ENCODE measurements around the gene TPH2.
A peak's percentile ranks its signal among the peaks of the same experiment; 100 is the strongest.

The TPH2 gene

DNA sequence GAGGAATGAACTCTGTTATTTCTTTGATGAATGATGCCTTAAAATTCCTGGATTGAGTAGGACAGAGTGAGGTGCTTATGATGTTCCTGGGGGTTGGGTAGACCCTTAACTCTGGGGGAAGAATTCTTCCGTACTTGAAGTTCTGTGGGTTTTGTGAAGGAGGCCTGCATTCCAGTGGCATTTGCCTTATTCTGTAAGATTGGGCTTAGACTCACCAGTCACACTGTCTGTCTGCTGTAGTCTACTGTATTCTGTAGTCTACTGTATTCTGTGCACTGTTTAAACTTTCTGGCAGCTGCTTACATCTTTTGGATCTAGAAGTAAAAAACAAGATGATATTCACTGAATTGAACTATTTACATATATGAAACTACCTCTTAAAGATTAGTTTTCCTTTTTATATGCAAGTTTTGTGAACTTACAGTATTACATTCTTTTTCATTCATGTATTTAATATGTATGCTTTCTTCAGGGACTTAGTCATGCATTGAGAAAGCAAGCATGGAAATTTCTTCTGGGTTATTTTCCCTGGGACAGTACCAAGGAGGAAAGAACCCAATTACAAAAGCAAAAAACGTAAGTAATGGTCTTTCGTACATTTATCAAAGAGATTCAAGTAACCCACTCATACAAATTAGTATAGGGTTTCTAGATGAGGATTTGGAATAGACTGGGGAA, 42.3 kb upstream of the TPH2 start:
- Histone ChIP-seq H3K36me3 (ENCODE audit: insufficient read depth, low read length) (peaks cover 69% of the 10 kb centered on the region), H3K4me3 (ENCODE audit: low read length, poor library complexity, severe bottlenecking) (no peak overlapping the region), H3K27me3 (ENCODE audit: insufficient read depth, low read length, poor library complexity, severe bottlenecking) (no peaks in the 10 kb centered on the region)

GRCh38 chr12:71900091-71900490, 38.6 kb upstream of the TPH2 start:
- peaks cover 79% of the 10 kb centered on the region for H3K36me3 ChIP-seq (ENCODE audit: insufficient read depth, low read length)
- H3K9ac ChIP-seq (ENCODE audit: low read depth, low read length, poor library complexity, severe bottlenecking): no peak overlapping the region
- H3K4me2 ChIP-seq (ENCODE audit: low read depth, low read length, poor library complexity, severe bottlenecking): no peak overlapping the region

More for the DNA sequence above, 42.3 kb upstream of the TPH2 start:
- Histone ChIP-seq H3K4me1 (ENCODE audit: insufficient read depth, low read length, poor library complexity, severe bottlenecking) (no peaks in the 10 kb centered on the region), H3F3A (ENCODE audit: low read depth) (no peaks in the 10 kb centered on the region), H3K79me2 (ENCODE audit: insufficient read depth, low read length) (no peaks in the 10 kb centered on the region), H4K20me1 (ENCODE audit: insufficient read depth, low read length, poor library complexity, severe bottlenecking) (peaks cover 6% of the 10 kb centered on the region), H2AFZ (ENCODE audit: low read length) (no peak overlapping the region), H3K9me2 (replicated peaks; ENCODE audit: low read depth, low read length) (no peaks in the 10 kb centered on the region), H3K4me2 (ENCODE audit: low read depth, low read length, poor library complexity, severe bottlenecking) (no peak overlapping the region), H3K9me3 (ENCODE audit: insufficient read depth, low read depth, low read length) (no peaks in the 10 kb centered on the region), H3K9ac (ENCODE audit: low read depth, low read length, poor library complexity, severe bottlenecking) (no peak overlapping the region)
- TF ChIP-seq EZH2phosphoT487 (IDR thresholded peaks at IDR 0.05; ENCODE audit: borderline replicate concordance): no peak
- TF ChIP-seq, protein P1, sequence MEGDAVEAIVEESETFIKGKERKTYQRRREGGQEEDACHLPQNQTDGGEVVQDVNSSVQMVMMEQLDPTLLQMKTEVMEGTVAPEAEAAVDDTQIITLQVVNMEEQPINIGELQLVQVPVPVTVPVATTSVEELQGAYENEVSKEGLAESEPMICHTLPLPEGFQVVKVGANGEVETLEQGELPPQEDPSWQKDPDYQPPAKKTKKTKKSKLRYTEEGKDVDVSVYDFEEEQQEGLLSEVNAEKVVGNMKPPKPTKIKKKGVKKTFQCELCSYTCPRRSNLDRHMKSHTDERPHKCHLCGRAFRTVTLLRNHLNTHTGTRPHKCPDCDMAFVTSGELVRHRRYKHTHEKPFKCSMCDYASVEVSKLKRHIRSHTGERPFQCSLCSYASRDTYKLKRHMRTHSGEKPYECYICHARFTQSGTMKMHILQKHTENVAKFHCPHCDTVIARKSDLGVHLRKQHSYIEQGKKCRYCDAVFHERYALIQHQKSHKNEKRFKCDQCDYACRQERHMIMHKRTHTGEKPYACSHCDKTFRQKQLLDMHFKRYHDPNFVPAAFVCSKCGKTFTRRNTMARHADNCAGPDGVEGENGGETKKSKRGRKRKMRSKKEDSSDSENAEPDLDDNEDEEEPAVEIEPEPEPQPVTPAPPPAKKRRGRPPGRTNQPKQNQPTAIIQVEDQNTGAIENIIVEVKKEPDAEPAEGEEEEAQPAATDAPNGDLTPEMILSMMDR (conservative IDR thresholded peaks at IDR 0.05; ENCODE audit: low read length): no peak

DNA sequence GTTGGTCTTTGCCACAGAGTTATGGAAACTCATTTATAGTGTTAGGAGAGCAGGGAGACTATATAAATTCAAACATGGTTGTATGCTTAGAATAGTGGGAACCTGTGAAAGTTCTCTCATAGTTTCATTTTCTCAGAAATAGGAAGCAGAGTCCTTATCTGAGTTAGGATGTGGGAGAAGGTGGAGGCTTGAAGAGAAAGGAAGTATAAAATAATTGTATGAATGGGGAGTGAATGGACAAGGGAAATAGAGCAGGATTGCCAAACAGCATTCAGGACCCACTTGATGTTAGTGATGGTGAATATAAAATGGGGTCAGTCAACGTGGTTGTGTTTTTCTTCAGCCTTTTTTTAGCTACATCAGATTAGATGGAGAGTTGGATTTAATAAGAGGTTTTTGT, 34.0 kb upstream of the TPH2 start:
- Histone ChIP-seq H3K27me3 (ENCODE audit: insufficient read depth, low read length, poor library complexity, severe bottlenecking) (no peaks in the 10 kb centered on the region), H3K9me3 (ENCODE audit: insufficient read depth, low read depth, low read length) (no peaks in the 10 kb centered on the region), H3K4me2 (ENCODE audit: low read depth, low read length, poor library complexity, severe bottlenecking) (no peak overlapping the region), H4K20me1 (ENCODE audit: insufficient read depth, low read length, poor library complexity, severe bottlenecking) (no peaks in the 10 kb centered on the region), H3K4me1 (ENCODE audit: insufficient read depth, low read length, poor library complexity, severe bottlenecking) (no peaks in the 10 kb centered on the region), H3F3A (ENCODE audit: low read depth) (no peaks in the 10 kb centered on the region), H3K9ac (ENCODE audit: low read depth, low read length, poor library complexity, severe bottlenecking) (no peak overlapping the region), H3K4me3 (ENCODE audit: low read length, poor library complexity, severe bottlenecking) (no peak overlapping the region), H3K36me3 (ENCODE audit: insufficient read depth, low read length) (peaks cover 77% of the 10 kb centered on the region), H3K79me2 (ENCODE audit: insufficient read depth, low read length) (no peaks in the 10 kb centered on the region), H3K9me2 (replicated peaks; ENCODE audit: low read depth, low read length) (no peaks in the 10 kb centered on the region), H2AFZ (ENCODE audit: low read length) (no peak overlapping the region)
- TF ChIP-seq, protein P1 (conservative IDR thresholded peaks at IDR 0.05; ENCODE audit: low read length): no peak
- TF ChIP-seq EZH2phosphoT487 (IDR thresholded peaks at IDR 0.05; ENCODE audit: borderline replicate concordance): no peak

More at GRCh38 chr12:71900091-71900490, 38.6 kb upstream of the TPH2 start:
- Histone ChIP-seq H3K9me2 (replicated peaks; ENCODE audit: low read depth, low read length) (no peaks in the 10 kb centered on the region), H3K27me3 (ENCODE audit: insufficient read depth, low read length, poor library complexity, severe bottlenecking) (no peaks in the 10 kb centered on the region), H3K79me2 (ENCODE audit: insufficient read depth, low read length) (no peaks in the 10 kb centered on the region), H2AFZ (ENCODE audit: low read length) (no peak overlapping the region), H3K4me1 (ENCODE audit: insufficient read depth, low read length, poor library complexity, severe bottlenecking) (no peaks in the 10 kb centered on the region), H4K20me1 (ENCODE audit: insufficient read depth, low read length, poor library complexity, severe bottlenecking) (no peaks in the 10 kb centered on the region), H3K4me3 (ENCODE audit: low read length, poor library complexity, severe bottlenecking) (no peak overlapping the region), H3F3A (ENCODE audit: low read depth) (no peaks in the 10 kb centered on the region), H3K9me3 (ENCODE audit: insufficient read depth, low read depth, low read length) (no peaks in the 10 kb centered on the region)
- TF ChIP-seq, protein P1 (conservative IDR thresholded peaks at IDR 0.05; ENCODE audit: low read length): 0 out of 2 replicates have a peak, but pooled peaks have one; percentile 14
- no peak for TF ChIP-seq EZH2phosphoT487 (IDR thresholded peaks at IDR 0.05; ENCODE audit: borderline replicate concordance)
